Stimulated activated CD4-positive, alpha-beta T cell treated with anti-CD3 and anti-CD28 coated beads, Interleukin-1b, Interleukin-23, amount 100 ng/mL, for 24 hours (primary cell): Measurements from ENCODE around the gene CHST13.

Experiments used
- DNase-seq, 4 experiments: peaks; one replicate each; pipeline ENCODE4 v3.0.0-alpha.2; 2020; ENCODE audit warnings: low read depth in 4 of 4, low spot score in 1 of 4

CHST13 gene

GRCh38 chr3:126553284-126554084 is 29.5 kb downstream of the CHST13 start:
- no peak for DNase-seq

GRCh38 chr3:126554560-126555525 is 30.9 kb downstream of the CHST13 start:
- no peak for DNase-seq

- no peak for DNase-seq
Measured at GRCh38 chr3:126555795-126556636, 32.1 kb downstream of the CHST13 start.

GRCh38 chr3:126556637-126557414 is 32.9 kb downstream of the CHST13 start:
- DNase-seq: no peak

GRCh38 chr3:126557415-126557745 is 33.4 kb downstream of the CHST13 start:
- no peak for DNase-seq

- no peak for DNase-seq
Measured at GRCh38 chr3:126557761-126558160, 33.8 kb downstream of the CHST13 start.

GRCh38 chr3:126558336-126559071 is 34.5 kb downstream of the CHST13 start, which contains the start of gene C3orf22:
Gene C3orf22, minus strand, starts transcription at chr3:126558932. Its CDS starts 5,542 bp downstream, at chr3:126553390.
- no peak for DNase-seq

- DNase-seq: no peak
Measured at GRCh38 chr3:126562737-126563276, 38.9 kb downstream of the CHST13 start.

- DNase-seq: no peak
Measured at GRCh38 chr3:126567696-126568438, 43.9 kb downstream of the CHST13 start.

GRCh38 chr3:126568776-126569342 is 44.9 kb downstream of the CHST13 start:
- DNase-seq: no peak

- DNase-seq: no peak
Measured at GRCh38 chr3:126569390-126569975, 45.5 kb downstream of the CHST13 start.

GRCh38 chr3:126570103-126570541 is 46.2 kb downstream of the CHST13 start:
- DNase-seq: no peak

- no peak for DNase-seq
Measured at GRCh38 chr3:126571078-126571477, 47.1 kb downstream of the CHST13 start.

GRCh38 chr3:126573492-126574117 is 49.6 kb downstream of the CHST13 start:
- no peak for DNase-seq

GRCh38 chr3:126577261-126577660 is 53.3 kb downstream of the CHST13 start:
- no peak for DNase-seq

- DNase-seq: no peak
Measured at GRCh38 chr3:126578702-126579101, 54.7 kb downstream of the CHST13 start.

GRCh38 chr3:126580746-126581145 is 56.8 kb downstream of the CHST13 start:
- no peak for DNase-seq
